ENCODE measurements around the gene PCED1A.
A peak's percentile ranks its signal among the peaks of the same experiment; 100 is the strongest.
"Not testable (repeated sequence)": the region's sequence is repeated elsewhere in the genome, so short reads cannot be mapped to it uniquely, and the experiment has no call there.

The PCED1A gene

GRCh38 chr20:2829376-2829775 lies 11.1 kb downstream of the PCED1A start:
- no peak for DNase-seq (ENCODE audit: low read depth, low spot score)

- no peak for DNase-seq (ENCODE audit: low read depth, low spot score)
Measured at GRCh38 chr20:2826655-2827054, 13.8 kb downstream of the PCED1A start.

- no peak for DNase-seq (ENCODE audit: low read depth, low spot score)
Measured at GRCh38 chr20:2825761-2826160, 14.7 kb downstream of the PCED1A start.

GRCh38 chr20:2822073-2822472 lies 18.4 kb downstream of the PCED1A start:
- peak; percentile 27 for DNase-seq (ENCODE audit: low read depth, low spot score)

- peak; percentile 58 for DNase-seq (ENCODE audit: low read depth, low spot score)
Measured at GRCh38 chr20:2820896-2821869, 19.3 kb downstream of the PCED1A start.

- peak; percentile 82 for DNase-seq (ENCODE audit: low read depth, low spot score)
Measured at GRCh38 chr20:2820084-2820895, 20.2 kb downstream of the PCED1A start.

GRCh38 chr20:2817891-2818595 lies 22.4 kb downstream of the PCED1A start:
- no peak for DNase-seq (ENCODE audit: low read depth, low spot score)

- no peak for DNase-seq (ENCODE audit: low read depth, low spot score)
Measured at GRCh38 chr20:2817341-2817726, 23.1 kb downstream of the PCED1A start.

GRCh38 chr20:2816583-2817340 lies 23.7 kb downstream of the PCED1A start:
- peak; percentile 46 for DNase-seq (ENCODE audit: low read depth, low spot score)

GRCh38 chr20:2816030-2816582 lies 24.3 kb downstream of the PCED1A start, which contains the start of gene TMEM239:
Gene TMEM239 (plus strand): TSS chr20:2816364. CDS start chr20:2816555, 191 bp downstream.
- DNase-seq (ENCODE audit: low read depth, low spot score), result no peak

GRCh38 chr20:2815242-2815900 lies 25.1 kb downstream of the PCED1A start:
- DNase-seq (ENCODE audit: low read depth, low spot score), result no peak

GRCh38 chr20:2814587-2815051 lies 25.8 kb downstream of the PCED1A start, which contains the start of gene C20orf141:
Gene C20orf141 (plus strand): TSS chr20:2814987. CDS start chr20:2815185, 198 bp downstream.
- DNase-seq (ENCODE audit: low read depth, low spot score), result peak; percentile 59

GRCh38 chr20:2814076-2814475 lies 26.4 kb downstream of the PCED1A start:
- DNase-seq (ENCODE audit: low read depth, low spot score), result no peak

GRCh38 chr20:2812189-2812588 lies 28.3 kb downstream of the PCED1A start:
- no peak for DNase-seq (ENCODE audit: low read depth, low spot score)

GRCh38 chr20:2809690-2810089 lies 30.8 kb downstream of the PCED1A start:
- DNase-seq (ENCODE audit: low read depth, low spot score), result no peak

- not testable (repeated sequence) for DNase-seq (ENCODE audit: low read depth, low spot score)
Measured at GRCh38 chr20:2807929-2808328, 32.5 kb downstream of the PCED1A start.

- no peak for DNase-seq (ENCODE audit: low read depth, low spot score)
Measured at GRCh38 chr20:2807019-2807418, 33.4 kb downstream of the PCED1A start.

- no peak for DNase-seq (ENCODE audit: low read depth, low spot score)
Measured at GRCh38 chr20:2806351-2806701, 34.1 kb downstream of the PCED1A start.

GRCh38 chr20:2805689-2806350 lies 34.6 kb downstream of the PCED1A start:
- peak; percentile 16 for DNase-seq (ENCODE audit: low read depth, low spot score)
